Measurements from ENCODE around the gene RPL28.

- TF ChIP-seq GATA3 (IDR thresholded peaks at IDR 0.05; ENCODE audit: low read depth, low read length) (no peak), GATA2 (IDR thresholded peaks at IDR 0.05; ENCODE audit: low read depth, low read length) (no peak)
Observed at GRCh38 chr19:55377356-55378131, 8.2 kb upstream of the RPL28 start.
